Nephron (organoid): Measurements from ENCODE around the gene TMIGD3.

Source experiments
- H3K27ac Mint-ChIP-seq, 3 experiments: 2 replicates each; pipeline ENCODE4 v1.8.0; 2020; ENCODE audit warnings: mixed read lengths in 3 of 3, mild to moderate bottlenecking in 2 of 3, moderate library complexity in 1 of 3
- H3K27me3 Mint-ChIP-seq: 2 replicates; pipeline ENCODE4 v1.8.0; 2021; ENCODE audit warnings: low read depth, mild to moderate bottlenecking, moderate library complexity, mixed read lengths
- H3K36me3 Mint-ChIP-seq: 2 replicates; pipeline ENCODE4 v1.8.0; 2020; ENCODE audit warnings: low read depth, mixed read lengths
- H3K4me1 Mint-ChIP-seq: 2 replicates; pipeline ENCODE4 v1.8.0; 2020; ENCODE audit warnings: mixed read lengths
- H3K4me3 Mint-ChIP-seq, 3 experiments: 2 replicates each; pipeline ENCODE4 v1.8.0; 2020; ENCODE audit warnings: mild to moderate bottlenecking in 3 of 3, mixed read lengths in 3 of 3, moderate library complexity in 2 of 3
- H3K9me3 Mint-ChIP-seq: 2 replicates; pipeline ENCODE4 v1.8.0; 2020; ENCODE audit warnings: mixed read lengths
- TF ChIP-seq, protein P1 (sequence below), 3 experiments: fragments of 200-600 bp; sonication (generic); IDR thresholded peaks; one replicate each; pipeline ENCODE4 v1.5.0; 2021; ENCODE audit warnings: antibody characterized with exemption in 3 of 3; ENCODE audit not compliant: unreplicated experiment in 3 of 3

The TMIGD3 gene

DNA sequence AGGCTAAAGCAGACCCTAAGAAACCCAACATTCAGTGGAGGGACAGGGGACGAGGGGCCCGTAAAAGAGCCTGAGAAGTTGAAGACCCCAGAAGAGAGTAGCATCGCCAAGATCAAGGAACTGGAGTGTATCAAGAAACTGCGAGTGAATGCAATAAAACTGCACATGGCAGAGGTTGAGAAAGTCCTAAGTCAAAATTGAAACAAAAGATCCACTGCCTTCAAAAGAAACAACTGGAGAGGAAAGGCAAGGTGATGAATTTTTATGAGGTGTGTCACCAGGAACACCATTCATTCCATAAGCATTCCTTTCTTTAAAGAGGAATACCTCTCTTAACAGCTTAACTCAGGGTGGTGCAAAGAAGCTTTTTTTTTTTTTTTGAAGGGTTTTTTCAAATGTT is 38.3 kb upstream of the TMIGD3 start:
- no peaks in the 10 kb centered on the region for H3K36me3 Mint-ChIP-seq
- H3K9me3 Mint-ChIP-seq = peaks cover 9% of the 10 kb centered on the region
- H3K4me3 Mint-ChIP-seq = no peak overlapping the region
- no peaks in the 10 kb centered on the region for H3K4me1 Mint-ChIP-seq
- TF ChIP-seq, protein P1, sequence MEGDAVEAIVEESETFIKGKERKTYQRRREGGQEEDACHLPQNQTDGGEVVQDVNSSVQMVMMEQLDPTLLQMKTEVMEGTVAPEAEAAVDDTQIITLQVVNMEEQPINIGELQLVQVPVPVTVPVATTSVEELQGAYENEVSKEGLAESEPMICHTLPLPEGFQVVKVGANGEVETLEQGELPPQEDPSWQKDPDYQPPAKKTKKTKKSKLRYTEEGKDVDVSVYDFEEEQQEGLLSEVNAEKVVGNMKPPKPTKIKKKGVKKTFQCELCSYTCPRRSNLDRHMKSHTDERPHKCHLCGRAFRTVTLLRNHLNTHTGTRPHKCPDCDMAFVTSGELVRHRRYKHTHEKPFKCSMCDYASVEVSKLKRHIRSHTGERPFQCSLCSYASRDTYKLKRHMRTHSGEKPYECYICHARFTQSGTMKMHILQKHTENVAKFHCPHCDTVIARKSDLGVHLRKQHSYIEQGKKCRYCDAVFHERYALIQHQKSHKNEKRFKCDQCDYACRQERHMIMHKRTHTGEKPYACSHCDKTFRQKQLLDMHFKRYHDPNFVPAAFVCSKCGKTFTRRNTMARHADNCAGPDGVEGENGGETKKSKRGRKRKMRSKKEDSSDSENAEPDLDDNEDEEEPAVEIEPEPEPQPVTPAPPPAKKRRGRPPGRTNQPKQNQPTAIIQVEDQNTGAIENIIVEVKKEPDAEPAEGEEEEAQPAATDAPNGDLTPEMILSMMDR (IDR thresholded peaks at IDR 0.05; ENCODE audit: unreplicated experiment in 3 of 3) = no peak
- H3K27me3 Mint-ChIP-seq = peaks cover 6% of the 10 kb centered on the region
- H3K27ac Mint-ChIP-seq = peak overlapping the region in 1 of 3 experiments; percentile 51

DNA sequence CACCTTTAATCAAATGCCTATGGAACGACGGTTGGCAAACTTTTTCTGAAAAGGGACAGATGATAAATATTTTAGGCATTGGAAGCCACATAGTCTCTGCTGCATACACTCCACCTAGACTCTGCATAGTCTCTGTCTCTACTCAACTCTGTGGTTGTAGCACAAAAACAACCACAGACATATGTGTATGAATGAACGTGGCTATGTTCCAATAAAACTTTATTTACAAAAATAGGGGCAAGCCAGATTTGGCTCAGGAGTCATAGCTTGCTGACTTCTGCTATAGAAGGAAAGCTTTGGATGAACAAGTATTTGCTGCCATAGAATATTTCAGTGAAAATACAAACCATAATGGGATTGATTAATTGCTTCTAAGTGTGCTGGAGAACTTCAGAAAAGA is 37.5 kb upstream of the TMIGD3 start:
- Mint-ChIP-seq H3K4me1 (peaks cover under 1% of the 10 kb centered on the region), H3K36me3 (no peaks in the 10 kb centered on the region), H3K9me3 (peaks cover 5% of the 10 kb centered on the region), H3K27me3 (peaks cover 6% of the 10 kb centered on the region), H3K27ac (no peak overlapping the region), H3K4me3 (no peak overlapping the region)
- TF ChIP-seq, protein P1 (IDR thresholded peaks at IDR 0.05; ENCODE audit: unreplicated experiment in 3 of 3) = no peak

DNA sequence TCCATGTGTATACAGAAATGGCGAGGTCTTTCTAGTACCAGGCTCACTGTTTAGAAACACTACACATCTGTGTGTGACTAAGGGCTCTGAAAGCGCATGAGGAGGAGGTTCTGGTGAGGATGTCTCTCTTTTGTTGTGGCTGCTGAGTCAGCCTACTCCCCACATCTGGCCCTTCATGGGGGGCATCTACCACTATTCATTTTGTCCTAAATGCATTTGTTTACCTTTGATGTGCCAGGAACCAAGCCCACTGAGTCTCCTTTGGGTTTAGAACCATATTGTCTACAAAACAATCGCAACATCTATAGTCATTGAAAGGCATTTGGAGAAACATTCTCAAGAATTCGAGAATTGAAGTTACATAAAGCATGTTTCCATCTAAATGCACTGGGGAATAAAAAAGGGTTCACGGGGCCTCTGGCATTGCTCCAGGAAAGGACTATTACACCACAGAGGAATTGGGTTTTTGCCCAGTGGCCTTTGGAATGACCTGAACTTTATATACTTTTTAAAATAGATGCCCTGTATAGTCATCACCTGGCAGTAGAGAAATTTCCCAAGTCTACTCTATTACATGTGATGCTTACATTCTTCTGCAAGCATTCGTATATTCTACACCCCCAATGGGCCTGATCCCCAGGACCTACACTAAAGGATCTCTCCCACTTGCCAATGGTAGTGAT is 35.1 kb upstream of the TMIGD3 start:
- H3K4me1 Mint-ChIP-seq = peaks cover 6% of the 10 kb centered on the region
- H3K36me3 Mint-ChIP-seq = no peaks in the 10 kb centered on the region
- H3K9me3 Mint-ChIP-seq = no peaks in the 10 kb centered on the region
- H3K27ac Mint-ChIP-seq = no peak overlapping the region
- H3K4me3 Mint-ChIP-seq = no peak overlapping the region
- H3K27me3 Mint-ChIP-seq = peaks cover 6% of the 10 kb centered on the region
- TF ChIP-seq, protein P1 (IDR thresholded peaks at IDR 0.05; ENCODE audit: unreplicated experiment in 3 of 3) = no peak

DNA sequence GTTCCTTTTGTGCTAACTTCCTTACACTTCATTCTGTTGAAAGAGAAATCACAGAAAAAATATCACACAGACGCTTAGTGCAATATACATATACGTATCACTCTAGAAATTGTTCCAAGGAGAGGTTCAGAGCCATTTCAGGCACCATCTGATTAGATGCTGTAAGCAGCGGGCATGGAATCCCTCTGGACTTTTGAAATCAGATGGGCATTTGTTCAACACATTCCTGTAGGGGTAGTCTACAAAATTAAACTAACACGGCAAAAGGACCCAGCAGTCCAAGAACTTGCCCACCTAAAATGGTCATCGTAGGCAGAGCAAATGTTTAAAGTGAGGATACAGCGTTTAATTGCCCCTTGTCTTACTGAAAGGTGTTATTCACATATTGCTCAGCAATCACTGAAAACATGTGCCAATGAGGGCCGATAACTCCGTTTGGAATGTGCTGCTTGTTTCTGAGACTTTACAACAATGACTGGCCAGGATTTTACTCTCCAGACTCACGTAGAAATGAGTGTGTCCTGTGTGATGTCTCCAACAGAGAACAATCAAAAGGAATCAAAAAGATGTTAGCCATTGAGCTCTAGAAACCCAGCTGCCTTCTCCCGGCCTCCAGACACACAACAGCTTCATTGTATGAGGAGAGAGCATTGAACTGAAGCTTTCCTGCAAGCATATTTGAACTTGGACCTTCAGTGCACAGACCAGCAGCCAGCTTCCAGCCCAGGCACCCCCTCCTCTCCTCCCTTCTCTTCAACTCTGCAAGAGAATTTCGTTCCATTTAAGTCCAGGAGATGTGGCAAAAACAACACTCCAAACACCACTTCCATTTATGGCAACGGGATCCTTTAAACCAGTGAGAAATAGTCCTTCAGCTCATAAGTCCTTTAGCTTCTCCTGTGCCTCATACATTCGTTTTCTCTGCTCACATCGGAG is 32.1 kb upstream of the TMIGD3 start:
- Mint-ChIP-seq H3K36me3 (no peaks in the 10 kb centered on the region), H3K4me1 (peaks cover 6% of the 10 kb centered on the region), H3K27me3 (no peaks in the 10 kb centered on the region), H3K9me3 (peaks cover 6% of the 10 kb centered on the region), H3K4me3 (no peak overlapping the region), H3K27ac (peak overlapping the region; percentile 68 to 74 (median 70))
- TF ChIP-seq, protein P1 (IDR thresholded peaks at IDR 0.05; ENCODE audit: unreplicated experiment in 3 of 3) = no peak

DNA sequence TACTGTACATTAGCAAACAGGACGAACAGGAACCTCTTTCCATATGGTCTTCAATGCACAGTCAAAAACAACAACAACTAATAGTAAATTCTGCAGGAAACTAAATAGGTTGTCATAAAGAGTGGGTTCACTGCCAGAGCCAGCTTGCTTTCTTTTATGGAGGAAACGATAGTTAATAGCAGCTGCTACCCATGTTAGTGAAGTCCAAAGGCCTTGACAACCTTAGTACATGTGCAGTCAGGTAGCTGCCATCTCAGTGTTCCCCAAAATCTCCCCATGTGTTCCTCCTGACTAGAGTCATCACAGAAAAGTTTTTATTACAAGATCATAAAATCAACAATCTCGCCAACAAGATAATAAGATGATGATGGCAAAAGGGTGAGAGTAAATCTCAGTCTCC is 16.6 kb upstream of the TMIGD3 start:
- H3K4me3 Mint-ChIP-seq = no peak overlapping the region
- H3K36me3 Mint-ChIP-seq = no peaks in the 10 kb centered on the region
- TF ChIP-seq, protein P1 (IDR thresholded peaks at IDR 0.05; ENCODE audit: unreplicated experiment in 3 of 3) = no peak
- H3K27ac Mint-ChIP-seq = no peak overlapping the region
- no peaks in the 10 kb centered on the region for H3K27me3 Mint-ChIP-seq
- H3K9me3 Mint-ChIP-seq = no peaks in the 10 kb centered on the region
- peaks cover 15% of the 10 kb centered on the region for H3K4me1 Mint-ChIP-seq
